ENCODE data around the gene HOXA4. TPM values are rescaled to one million over a fixed set of nuclear protein-coding genes. Genes with fewer than 3 reads are reported as not detected.

The HOXA4 gene
- total RNA-seq, 2 experiments from 2014 or later, result not detected

DNA sequence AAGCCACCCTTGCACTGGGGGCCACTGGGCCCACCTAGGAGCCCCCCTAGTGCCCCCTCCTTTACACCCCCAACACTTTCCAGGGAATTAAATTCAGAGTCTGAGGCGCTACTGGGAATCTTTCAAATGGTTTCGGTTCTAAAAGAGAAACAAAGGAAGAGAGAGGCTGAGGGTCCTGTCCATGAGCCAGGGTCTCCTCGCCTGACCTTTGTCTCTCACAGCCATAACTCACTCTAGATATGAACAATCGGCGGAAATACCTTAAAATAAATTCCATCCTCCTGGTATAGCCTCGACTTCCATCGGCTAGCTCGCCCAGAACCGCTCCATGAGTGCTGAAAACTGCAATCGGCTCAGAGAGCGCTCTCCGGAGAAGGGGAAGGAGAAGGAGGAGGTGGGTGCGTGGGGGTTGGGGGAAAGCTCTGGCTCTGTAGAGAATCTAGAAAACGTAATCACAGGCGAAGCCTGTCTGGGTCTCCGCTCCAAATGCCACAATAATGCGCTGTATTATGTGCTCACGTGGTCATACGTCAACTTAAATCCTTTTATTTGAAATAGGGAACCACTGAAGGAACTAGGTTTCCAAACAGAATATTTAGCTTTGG lies 12.6 kb downstream of the HOXA4 start:
- H3K36me3 Mint-ChIP-seq (ENCODE audit: low read depth), result no peaks in the 10 kb centered on the region
- H3K27me3 ChIP-seq (ENCODE audit: control insufficient read depth in 1 of 2, insufficient read depth in 2 of 2, low read length in 2 of 2), result peaks cover 0 to 5% of the 10 kb centered on the region in 2 experiments

DNA sequence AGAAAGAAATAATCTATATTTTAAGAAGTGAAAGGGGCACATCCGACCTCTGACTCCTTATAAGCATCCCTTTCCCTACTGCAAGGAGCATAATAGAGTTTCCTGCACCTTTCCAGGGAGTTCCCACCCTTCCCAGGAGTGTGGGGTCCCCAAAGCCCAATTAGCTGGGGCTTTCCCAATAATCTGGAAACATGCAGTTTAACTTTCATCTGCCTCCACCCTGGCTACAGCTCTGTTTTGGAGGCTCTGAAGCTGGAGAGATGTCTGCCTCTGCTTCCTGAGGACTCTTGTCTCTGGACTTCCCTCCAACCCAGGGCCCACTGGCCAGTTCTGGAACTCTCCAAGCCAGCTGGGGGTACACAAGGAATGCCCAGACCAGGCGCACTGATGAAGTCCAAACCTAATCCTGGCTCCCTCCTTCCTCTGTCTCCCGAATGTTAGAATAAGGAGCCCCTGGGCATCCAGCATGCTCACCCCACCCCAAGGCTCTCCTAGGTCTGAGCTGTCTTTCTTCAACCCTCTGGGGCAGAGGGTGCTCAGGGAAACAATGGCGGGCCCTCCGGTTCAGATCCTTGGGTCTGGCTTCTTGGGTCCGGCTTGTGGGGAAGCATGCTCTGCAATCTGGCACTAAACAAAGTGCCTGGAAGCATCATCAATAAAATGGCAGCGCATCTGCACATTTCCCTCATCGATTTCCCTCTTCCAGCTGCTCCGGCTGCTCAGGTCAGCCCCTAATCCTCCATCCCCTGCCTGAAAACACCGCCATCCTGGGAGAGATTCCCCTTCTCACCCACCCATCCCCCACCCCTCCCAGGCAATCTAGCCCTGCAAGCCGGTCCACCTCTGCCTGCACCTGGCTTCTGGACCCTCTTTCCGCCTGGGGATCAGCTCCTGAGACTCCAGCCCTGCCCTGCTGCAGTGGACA lies 13.3 kb downstream of the HOXA4 start:
- no peak for ATAC-seq (ENCODE audit: poor library complexity)
- no peak overlapping the region for H3K27ac Mint-ChIP-seq

More for the DNA sequence above, 12.6 kb downstream of the HOXA4 start:
- H3K36me3 ChIP-seq (ENCODE audit: insufficient read depth, low read length), result no peaks in the 10 kb centered on the region
- TF ChIP-seq, protein P1, sequence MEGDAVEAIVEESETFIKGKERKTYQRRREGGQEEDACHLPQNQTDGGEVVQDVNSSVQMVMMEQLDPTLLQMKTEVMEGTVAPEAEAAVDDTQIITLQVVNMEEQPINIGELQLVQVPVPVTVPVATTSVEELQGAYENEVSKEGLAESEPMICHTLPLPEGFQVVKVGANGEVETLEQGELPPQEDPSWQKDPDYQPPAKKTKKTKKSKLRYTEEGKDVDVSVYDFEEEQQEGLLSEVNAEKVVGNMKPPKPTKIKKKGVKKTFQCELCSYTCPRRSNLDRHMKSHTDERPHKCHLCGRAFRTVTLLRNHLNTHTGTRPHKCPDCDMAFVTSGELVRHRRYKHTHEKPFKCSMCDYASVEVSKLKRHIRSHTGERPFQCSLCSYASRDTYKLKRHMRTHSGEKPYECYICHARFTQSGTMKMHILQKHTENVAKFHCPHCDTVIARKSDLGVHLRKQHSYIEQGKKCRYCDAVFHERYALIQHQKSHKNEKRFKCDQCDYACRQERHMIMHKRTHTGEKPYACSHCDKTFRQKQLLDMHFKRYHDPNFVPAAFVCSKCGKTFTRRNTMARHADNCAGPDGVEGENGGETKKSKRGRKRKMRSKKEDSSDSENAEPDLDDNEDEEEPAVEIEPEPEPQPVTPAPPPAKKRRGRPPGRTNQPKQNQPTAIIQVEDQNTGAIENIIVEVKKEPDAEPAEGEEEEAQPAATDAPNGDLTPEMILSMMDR (IDR thresholded peaks at IDR 0.05), result no peak
- Mint-ChIP-seq H3K4me1 (ENCODE audit: low read depth) (no peaks in the 10 kb centered on the region), H3K9me3 (no peaks in the 10 kb centered on the region), H3K27me3 (peaks cover 27% of the 10 kb centered on the region), H3K4me3 (no peak overlapping the region), H3K27ac (no peak overlapping the region)
- H3K4me1 ChIP-seq (ENCODE audit: insufficient read depth, low read length), result no peaks in the 10 kb centered on the region
- no peak for ATAC-seq (ENCODE audit: poor library complexity)
- ChIA-PET CTCF (no interaction called here), POLR2A (no interaction called here)
- H3K9me3 ChIP-seq (ENCODE audit: control insufficient read depth in 1 of 2, insufficient read depth in 1 of 2, low read length in 2 of 2), result peaks cover 0 to 8% of the 10 kb centered on the region in 2 experiments
- H3K27ac ChIP-seq (ENCODE audit: low read depth in 1 of 2, low read length in 2 of 2), result no peak overlapping the region
- intact Hi-C loops (cut with DNase I, micrococcal nuclease), result no loop called here
- no peak overlapping the region for H3K4me3 ChIP-seq (ENCODE audit: low read length)
- no peak for DNase-seq

More for the DNA sequence above, 13.3 kb downstream of the HOXA4 start:
- Mint-ChIP-seq H3K4me1 (ENCODE audit: low read depth) (no peaks in the 10 kb centered on the region), H3K4me3 (no peak overlapping the region), H3K27me3 (peaks cover 27% of the 10 kb centered on the region), H3K36me3 (ENCODE audit: low read depth) (no peaks in the 10 kb centered on the region), H3K9me3 (no peaks in the 10 kb centered on the region)
- ChIA-PET CTCF (no interaction called here), POLR2A (no interaction called here)
- DNase-seq, result no peak
- H3K36me3 ChIP-seq (ENCODE audit: insufficient read depth, low read length), result no peaks in the 10 kb centered on the region
- intact Hi-C loops (cut with DNase I, micrococcal nuclease), result no loop called here
- H3K4me3 ChIP-seq (ENCODE audit: low read length), result no peak overlapping the region
- peaks cover 0 to 8% of the 10 kb centered on the region in 2 experiments for H3K9me3 ChIP-seq (ENCODE audit: control insufficient read depth in 1 of 2, insufficient read depth in 1 of 2, low read length in 2 of 2)
- H3K4me1 ChIP-seq (ENCODE audit: insufficient read depth, low read length), result no peaks in the 10 kb centered on the region
- peaks cover 0 to 5% of the 10 kb centered on the region in 2 experiments for H3K27me3 ChIP-seq (ENCODE audit: control insufficient read depth in 1 of 2, insufficient read depth in 2 of 2, low read length in 2 of 2)
- H3K27ac ChIP-seq (ENCODE audit: low read depth in 1 of 2, low read length in 2 of 2), result no peak overlapping the region
- TF ChIP-seq, protein P1 (IDR thresholded peaks at IDR 0.05), result no peak

Measured in CD4-positive, alpha-beta T cell (primary cell).